ENCODE data around the gene GPX3.

Gene GPX3

DNA sequence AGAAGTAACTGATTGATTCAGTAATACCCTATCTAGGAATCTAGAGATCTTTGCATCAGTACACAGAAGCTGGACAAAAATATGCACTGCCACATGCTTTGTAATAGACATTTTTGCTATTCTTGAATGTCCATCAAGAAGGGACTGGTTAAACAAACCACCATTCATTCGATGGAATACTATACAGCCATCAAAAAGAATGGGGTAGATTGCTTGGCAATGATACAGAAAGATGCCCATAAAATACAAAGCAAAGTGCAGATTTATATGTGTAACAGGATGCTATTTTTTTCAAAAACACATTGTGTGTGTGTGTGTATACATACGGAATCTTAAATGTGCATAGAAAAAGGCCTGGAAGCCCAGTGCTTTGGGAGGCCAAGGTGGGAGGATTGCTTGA is 52.9 kb downstream of the GPX3 start:
- Histone ChIP-seq H3K27me3 (ENCODE audit: insufficient read depth, low read length) (no peaks in the 10 kb centered on the region), H3K4me1 (ENCODE audit: insufficient read depth, low read length) (no peaks in the 10 kb centered on the region; the same call in 1 of the 2 replicates), H3K9me3 (ENCODE audit: insufficient read depth, low read depth, low read length) (no peaks in the 10 kb centered on the region), H3K36me3 (ENCODE audit: insufficient read depth, low read depth, low read length) (no peaks in the 10 kb centered on the region), H3K4me3 (ENCODE audit: low read length) (no peak overlapping the region), H3K27ac (ENCODE audit: low read length) (no peak overlapping the region), H3K9ac (ENCODE audit: low read depth, low read length) (no peak overlapping the region)

DNA sequence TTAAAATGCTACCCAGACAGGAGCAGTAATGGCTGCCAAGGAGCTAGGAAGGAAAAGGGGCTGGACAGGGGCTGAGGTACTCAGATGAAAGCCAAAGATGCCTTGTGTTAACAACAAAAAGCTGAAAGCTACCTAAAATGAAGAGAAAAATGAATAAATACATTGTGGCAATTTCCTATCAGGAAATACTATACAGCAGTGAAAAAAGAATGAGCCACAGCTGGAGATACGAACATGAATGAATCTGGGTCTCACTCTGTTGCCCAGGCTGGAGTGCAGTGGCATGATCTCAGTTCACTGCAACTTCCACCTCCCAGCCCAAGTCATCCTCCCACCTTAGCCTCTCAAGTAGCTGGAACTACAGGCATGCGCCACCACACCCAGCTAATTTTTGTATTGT is 54.2 kb downstream of the GPX3 start:
- Histone ChIP-seq H3K4me1 (ENCODE audit: insufficient read depth, low read length) (peaks cover under 1% of the 10 kb centered on the region; the same call in 1 of the 2 replicates), H3K27me3 (ENCODE audit: insufficient read depth, low read length) (no peaks in the 10 kb centered on the region; the same call in 1 of the 2 replicates), H3K9me3 (ENCODE audit: insufficient read depth, low read depth, low read length) (no peaks in the 10 kb centered on the region), H3K4me3 (ENCODE audit: low read length) (no peak overlapping the region), H3K36me3 (ENCODE audit: insufficient read depth, low read depth, low read length) (no peaks in the 10 kb centered on the region), H3K9ac (ENCODE audit: low read depth, low read length) (no peak overlapping the region), H3K27ac (ENCODE audit: low read length) (no peak overlapping the region)

DNA sequence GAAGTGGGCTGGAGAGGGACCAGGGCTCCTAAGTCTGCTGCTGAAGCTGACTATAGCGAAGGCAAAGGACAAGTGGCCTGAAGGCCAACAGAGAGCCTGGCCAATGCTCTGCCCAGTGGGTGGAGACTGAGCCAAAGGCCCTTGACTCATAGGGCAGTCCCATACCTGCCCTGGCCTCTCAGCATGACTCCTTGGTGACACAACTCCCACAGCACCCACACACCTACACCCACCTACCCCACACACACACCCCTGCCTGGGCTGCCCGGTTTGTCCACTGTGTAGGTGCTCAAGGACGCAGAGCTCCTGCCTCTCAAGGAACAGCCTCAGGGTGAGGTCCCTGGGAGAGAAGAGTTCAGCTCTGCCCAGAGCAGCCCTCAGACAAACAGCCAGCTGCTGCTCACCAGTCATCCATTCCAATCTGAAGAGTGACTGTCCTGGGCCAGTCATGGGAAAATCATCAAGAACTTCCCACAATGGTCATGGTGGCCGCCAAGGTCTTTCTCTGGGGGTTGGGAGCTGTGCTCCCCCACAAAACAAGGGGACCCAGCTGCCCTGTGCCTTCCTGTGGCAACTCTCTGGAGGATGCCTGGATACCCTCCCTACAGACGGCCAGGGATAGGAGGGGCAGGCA is 55.4 kb downstream of the GPX3 start:
- H3K9ac ChIP-seq (ENCODE audit: low read depth, low read length): no peak overlapping the region
- no peak overlapping the region for H3K4me3 ChIP-seq (ENCODE audit: low read length)
- H3K27me3 ChIP-seq (ENCODE audit: insufficient read depth, low read length): peaks cover 7% of the 10 kb centered on the region; the same call in 1 of the 2 replicates
- no peaks in the 10 kb centered on the region for H3K9me3 ChIP-seq (ENCODE audit: insufficient read depth, low read depth, low read length)
- H3K36me3 ChIP-seq (ENCODE audit: insufficient read depth, low read depth, low read length): no peaks in the 10 kb centered on the region
- H3K4me1 ChIP-seq (ENCODE audit: insufficient read depth, low read length): peaks cover 5% of the 10 kb centered on the region
- no peak overlapping the region for H3K27ac ChIP-seq (ENCODE audit: low read length)

DNA sequence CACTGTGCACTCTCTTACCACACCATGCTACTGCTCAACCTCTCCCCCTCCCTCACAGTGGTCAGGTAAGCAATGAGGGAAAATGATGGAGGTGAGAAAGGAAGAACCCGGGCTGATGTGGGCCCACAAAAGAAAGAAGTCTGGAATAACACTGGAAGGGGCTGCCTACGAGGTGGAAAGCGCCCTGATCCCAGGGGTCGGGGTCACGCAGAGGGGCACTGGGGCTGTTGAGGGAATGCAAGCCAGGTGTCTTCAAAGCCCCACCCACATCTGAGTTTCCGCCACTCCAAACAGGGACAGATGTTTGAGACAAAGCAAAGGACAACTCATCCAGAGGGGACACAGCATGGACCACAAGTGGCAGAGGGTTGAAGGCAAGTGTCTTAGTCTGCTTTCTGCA is 56.2 kb downstream of the GPX3 start:
- Histone ChIP-seq H3K9me3 (ENCODE audit: insufficient read depth, low read depth, low read length) (no peaks in the 10 kb centered on the region), H3K27me3 (ENCODE audit: insufficient read depth, low read length) (peaks cover 7% of the 10 kb centered on the region; the same call in 1 of the 2 replicates), H3K4me1 (ENCODE audit: insufficient read depth, low read length) (peaks cover 7% of the 10 kb centered on the region), H3K36me3 (ENCODE audit: insufficient read depth, low read depth, low read length) (no peaks in the 10 kb centered on the region), H3K9ac (ENCODE audit: low read depth, low read length) (no peak overlapping the region), H3K27ac (ENCODE audit: low read length) (no peak overlapping the region), H3K4me3 (ENCODE audit: low read length) (no peak overlapping the region)

DNA sequence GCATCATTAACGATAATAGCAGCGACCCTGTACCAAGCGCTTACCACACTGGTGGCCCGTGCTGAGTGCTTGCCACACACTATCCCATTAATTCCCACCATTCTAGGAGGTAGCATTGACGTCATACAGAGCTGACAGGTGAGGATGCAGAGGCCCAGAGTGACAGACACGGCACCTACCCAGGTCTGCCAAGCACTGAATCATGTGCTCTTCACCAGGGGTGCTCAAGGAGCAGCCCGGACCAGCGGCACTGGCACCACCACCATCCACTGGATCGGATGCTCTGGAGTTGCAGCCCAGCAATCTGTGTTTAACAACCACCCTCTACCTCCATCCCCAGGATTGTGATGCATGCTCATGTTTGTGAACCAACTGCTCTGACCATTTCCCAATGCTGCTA is 57.0 kb downstream of the GPX3 start:
- Histone ChIP-seq H3K36me3 (ENCODE audit: insufficient read depth, low read depth, low read length) (no peaks in the 10 kb centered on the region), H3K4me1 (ENCODE audit: insufficient read depth, low read length) (peaks cover 11% of the 10 kb centered on the region), H3K4me3 (ENCODE audit: low read length) (no peak overlapping the region)

DNA sequence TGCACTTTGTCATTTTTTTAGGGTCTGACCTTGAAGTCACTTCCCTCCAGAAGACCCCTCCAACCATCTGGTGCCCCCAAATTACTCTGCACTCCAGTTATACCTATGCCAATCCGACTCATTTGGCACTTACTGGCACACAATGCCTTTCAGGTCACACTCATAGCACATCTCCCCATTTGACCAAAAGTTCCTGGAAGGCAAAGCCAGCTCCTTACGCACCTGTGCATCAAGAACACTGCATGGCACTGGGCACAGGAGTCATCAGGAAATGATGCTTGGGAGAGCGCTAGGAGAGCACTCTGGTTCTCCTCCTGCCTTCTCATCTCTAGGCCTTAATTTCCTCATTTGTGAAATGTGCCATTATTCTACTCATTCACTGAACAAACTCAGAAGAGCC is 57.6 kb downstream of the GPX3 start:
- Histone ChIP-seq H3K9me3 (ENCODE audit: insufficient read depth, low read depth, low read length) (no peaks in the 10 kb centered on the region), H3K36me3 (ENCODE audit: insufficient read depth, low read depth, low read length) (no peaks in the 10 kb centered on the region), H3K9ac (ENCODE audit: low read depth, low read length) (no peak overlapping the region), H3K4me1 (ENCODE audit: insufficient read depth, low read length) (peaks cover 11% of the 10 kb centered on the region; the same call in 1 of the 2 replicates), H3K27ac (ENCODE audit: low read length) (no peak overlapping the region), H3K27me3 (ENCODE audit: insufficient read depth, low read length) (peaks cover 7% of the 10 kb centered on the region; the same call in 1 of the 2 replicates), H3K4me3 (ENCODE audit: low read length) (no peak overlapping the region)

More for the DNA sequence above, 57.0 kb downstream of the GPX3 start:
- Histone ChIP-seq H3K27me3 (ENCODE audit: insufficient read depth, low read length) (peaks cover 7% of the 10 kb centered on the region; the same call in 1 of the 2 replicates), H3K9me3 (ENCODE audit: insufficient read depth, low read depth, low read length) (no peaks in the 10 kb centered on the region), H3K27ac (ENCODE audit: low read length) (no peak overlapping the region), H3K9ac (ENCODE audit: low read depth, low read length) (no peak overlapping the region)
